A673 (cell line): ENCODE data around the gene CNTRL.

ENCODE experiments used
- CTCF ChIP-seq: fragments of 300-800, 200-600 bp; sonication (generic); conservative IDR thresholded peaks from 2 replicates; pipeline ENCODE4 v1.5.1; 2017; ENCODE audit warnings: low read depth, mild to moderate bottlenecking, antibody characterized with exemption, low read length, moderate library complexity, mixed read lengths
- EZH2 ChIP-seq: fragments of 200-600 bp; sonication (generic); IDR thresholded peaks from 2 replicates; pipeline ENCODE4 v1.6.1; 2017; ENCODE audit warnings: borderline replicate concordance, low read depth, mild to moderate bottlenecking, mixed read lengths, antibody characterized with exemption, low read length; ENCODE audit not compliant: poor library complexity, severe bottlenecking

GRCh38 chr9:121178676-121179372 is 104.1 kb downstream of the CNTRL start:
- TF ChIP-seq EZH2 (no peak), CTCF (no peak)
